Measurements from ENCODE around the gene RBM33.
"Not testable (repeated sequence)": the region's sequence is repeated elsewhere in the genome, so short reads cannot be mapped to it uniquely, and the experiment has no call there.

Gene RBM33

DNA sequence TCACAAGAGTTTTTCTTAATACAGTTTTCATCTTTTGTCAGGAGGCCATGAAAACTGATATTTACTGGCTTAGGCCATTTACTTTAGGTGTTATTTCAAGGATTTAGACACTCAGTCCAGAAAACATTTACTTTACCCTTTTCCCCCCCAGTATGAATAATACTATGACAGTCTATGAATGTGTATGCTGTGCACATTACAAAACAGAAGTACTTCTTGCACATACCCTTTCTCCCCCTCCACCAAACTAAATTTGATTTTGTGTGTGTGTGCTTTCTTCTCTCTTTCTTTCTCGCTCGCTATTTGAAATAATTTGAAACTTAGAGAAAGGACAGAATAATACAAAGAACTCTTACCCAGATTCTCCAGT is 41.3 kb downstream of the RBM33 start:
- DNase-seq = no peak
- Histone ChIP-seq H3F3A (ENCODE audit: insufficient read depth, low read length) (no peaks in the 10 kb centered on the region), H3K4me2 (ENCODE audit: low read depth, low read length) (no peak overlapping the region), H3K27ac (ENCODE audit: low read length) (no peak overlapping the region), H3K27me3 (replicated peaks; ENCODE audit: insufficient read depth, low read length) (no peaks in the 10 kb centered on the region), H3K9me2 (replicated peaks; ENCODE audit: insufficient read depth, low read length) (no peaks in the 10 kb centered on the region), H2AFZ (ENCODE audit: low read length) (no peak overlapping the region), H3K4me1 (ENCODE audit: low read length) (no peaks in the 10 kb centered on the region), H3K9me3 (replicated peaks; ENCODE audit: insufficient read depth, low read length) (no peaks in the 10 kb centered on the region), H3K36me3 (replicated peaks; ENCODE audit: insufficient read depth, low read length) (peaks cover 30% of the 10 kb centered on the region), H4K20me1 (ENCODE audit: insufficient read depth, low read length) (0 out of 2 replicates have a peak, but pooled peaks cover 3% of the 10 kb centered on the region), H3K9ac (ENCODE audit: low read length) (no peak overlapping the region), H3K4me3 (ENCODE audit: low read length) (no peak overlapping the region), H3K79me2 (ENCODE audit: low read length) (peaks cover 71% of the 10 kb centered on the region)
- no peak for TF ChIP-seq EZH2 (optimal IDR thresholded peaks at IDR 0.05; ENCODE audit: low read depth, low read length)
- TF ChIP-seq EZH2phosphoT487 (IDR thresholded peaks at IDR 0.05; ENCODE audit: low read length) = no peak
- TF ChIP-seq, protein P1, sequence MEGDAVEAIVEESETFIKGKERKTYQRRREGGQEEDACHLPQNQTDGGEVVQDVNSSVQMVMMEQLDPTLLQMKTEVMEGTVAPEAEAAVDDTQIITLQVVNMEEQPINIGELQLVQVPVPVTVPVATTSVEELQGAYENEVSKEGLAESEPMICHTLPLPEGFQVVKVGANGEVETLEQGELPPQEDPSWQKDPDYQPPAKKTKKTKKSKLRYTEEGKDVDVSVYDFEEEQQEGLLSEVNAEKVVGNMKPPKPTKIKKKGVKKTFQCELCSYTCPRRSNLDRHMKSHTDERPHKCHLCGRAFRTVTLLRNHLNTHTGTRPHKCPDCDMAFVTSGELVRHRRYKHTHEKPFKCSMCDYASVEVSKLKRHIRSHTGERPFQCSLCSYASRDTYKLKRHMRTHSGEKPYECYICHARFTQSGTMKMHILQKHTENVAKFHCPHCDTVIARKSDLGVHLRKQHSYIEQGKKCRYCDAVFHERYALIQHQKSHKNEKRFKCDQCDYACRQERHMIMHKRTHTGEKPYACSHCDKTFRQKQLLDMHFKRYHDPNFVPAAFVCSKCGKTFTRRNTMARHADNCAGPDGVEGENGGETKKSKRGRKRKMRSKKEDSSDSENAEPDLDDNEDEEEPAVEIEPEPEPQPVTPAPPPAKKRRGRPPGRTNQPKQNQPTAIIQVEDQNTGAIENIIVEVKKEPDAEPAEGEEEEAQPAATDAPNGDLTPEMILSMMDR (IDR thresholded peaks at IDR 0.05; ENCODE audit: low read length) = no peak

DNA sequence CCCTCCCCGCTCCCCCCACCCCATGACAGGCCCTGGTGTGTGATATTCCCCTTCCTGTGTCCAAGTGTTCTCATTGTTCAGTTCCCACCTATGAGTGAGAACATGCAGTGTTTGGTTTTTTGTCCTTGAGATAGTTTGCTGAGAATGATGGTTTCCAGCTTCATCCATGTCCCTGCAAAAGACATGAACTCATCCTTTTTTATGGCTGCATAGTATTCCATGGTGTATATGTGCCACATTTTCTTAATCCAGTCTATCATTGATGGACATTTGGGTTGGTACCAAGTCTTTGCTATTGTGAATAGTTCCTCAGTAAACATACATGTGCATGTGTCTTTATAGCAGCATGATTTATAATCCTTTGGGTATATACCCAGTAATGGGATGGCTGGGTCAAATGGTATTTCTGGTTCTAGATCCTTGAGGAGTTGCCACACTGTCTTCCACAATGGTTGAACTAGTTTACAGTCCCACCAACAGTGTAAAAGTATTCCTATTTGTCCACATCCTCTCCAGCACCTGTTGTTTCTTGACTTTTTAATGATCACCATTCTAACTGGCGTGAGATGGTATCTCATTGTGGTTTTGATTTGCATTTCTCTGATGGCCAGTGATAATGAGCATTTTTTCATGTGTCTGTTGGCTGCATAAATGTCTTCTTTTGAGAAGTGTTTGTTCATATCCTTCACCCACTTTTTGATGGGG is 42.3 kb downstream of the RBM33 start:
- H3K27ac ChIP-seq (ENCODE audit: low read length); H4K20me1 ChIP-seq (ENCODE audit: insufficient read depth, low read length); H3K4me3 ChIP-seq (ENCODE audit: low read length); H3K4me2 ChIP-seq (ENCODE audit: low read depth, low read length); H3K4me1 ChIP-seq (ENCODE audit: low read length); H3K27me3 ChIP-seq (replicated peaks; ENCODE audit: insufficient read depth, low read length); H2AFZ ChIP-seq (ENCODE audit: low read length); H3K9me2 ChIP-seq (replicated peaks; ENCODE audit: insufficient read depth, low read length); H3F3A ChIP-seq (ENCODE audit: insufficient read depth, low read length); H3K9ac ChIP-seq (ENCODE audit: low read length); DNase-seq; H3K9me3 ChIP-seq (replicated peaks; ENCODE audit: insufficient read depth, low read length): not testable (repeated sequence)
- H3K36me3 ChIP-seq (replicated peaks; ENCODE audit: insufficient read depth, low read length) = peaks cover 26% of the 10 kb centered on the region
- peaks cover 71% of the 10 kb centered on the region for H3K79me2 ChIP-seq (ENCODE audit: low read length)

DNA sequence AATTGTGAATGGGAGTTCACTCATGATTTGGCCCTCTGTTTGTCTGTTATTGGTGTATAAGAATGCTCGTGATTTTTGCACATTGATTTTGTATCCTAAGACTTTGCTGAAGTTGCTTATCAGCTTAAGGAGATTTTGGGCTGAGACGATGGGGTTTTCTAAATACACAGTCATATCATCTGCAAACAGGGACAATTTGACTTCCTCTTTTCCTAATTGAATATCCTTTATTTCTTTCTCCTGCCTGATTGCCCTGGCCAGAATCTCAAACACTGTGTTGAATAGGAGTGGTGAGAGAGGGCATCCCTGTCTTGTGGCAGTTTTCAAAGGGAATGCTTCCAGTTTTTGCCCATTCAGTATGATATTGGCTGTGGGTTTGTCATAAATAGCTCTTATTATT is 43.8 kb downstream of the RBM33 start:
- not testable (repeated sequence) for H3K4me1 ChIP-seq (ENCODE audit: low read length); H3K9ac ChIP-seq (ENCODE audit: low read length); H3K27me3 ChIP-seq (replicated peaks; ENCODE audit: insufficient read depth, low read length); H2AFZ ChIP-seq (ENCODE audit: low read length); DNase-seq; H3K9me3 ChIP-seq (replicated peaks; ENCODE audit: insufficient read depth, low read length); H3K27ac ChIP-seq (ENCODE audit: low read length); H3K4me3 ChIP-seq (ENCODE audit: low read length); H3K4me2 ChIP-seq (ENCODE audit: low read depth, low read length); H3F3A ChIP-seq (ENCODE audit: insufficient read depth, low read length); H3K9me2 ChIP-seq (replicated peaks; ENCODE audit: insufficient read depth, low read length); H4K20me1 ChIP-seq (ENCODE audit: insufficient read depth, low read length)
- peaks cover 71% of the 10 kb centered on the region for H3K79me2 ChIP-seq (ENCODE audit: low read length)
- peaks cover 15% of the 10 kb centered on the region; the same call in 1 of the 2 replicates for H3K36me3 ChIP-seq (replicated peaks; ENCODE audit: insufficient read depth, low read length)

DNA sequence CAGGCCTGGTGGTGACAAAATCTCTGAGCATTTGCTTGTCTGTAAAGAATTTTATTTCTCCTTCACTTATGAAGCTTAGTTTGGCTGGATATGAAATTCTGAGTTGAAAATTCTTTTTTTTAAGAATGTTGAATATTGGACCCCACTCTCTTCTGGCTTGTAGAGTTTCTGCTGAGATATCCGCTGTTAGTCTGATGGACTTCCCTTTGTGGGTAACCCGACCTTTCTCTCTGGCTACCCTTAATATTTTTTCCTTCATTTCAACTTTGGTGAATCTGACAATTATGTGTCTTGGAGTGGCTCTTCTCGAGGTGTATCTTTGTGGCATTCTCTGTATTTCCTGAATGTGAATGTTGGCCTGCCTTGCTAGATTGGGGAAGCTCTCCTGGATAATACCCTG is 46.2 kb downstream of the RBM33 start:
- H3K36me3 ChIP-seq (replicated peaks; ENCODE audit: insufficient read depth, low read length); H3K9ac ChIP-seq (ENCODE audit: low read length); H3K9me3 ChIP-seq (replicated peaks; ENCODE audit: insufficient read depth, low read length); H3K4me1 ChIP-seq (ENCODE audit: low read length); H3K4me3 ChIP-seq (ENCODE audit: low read length); H3K27ac ChIP-seq (ENCODE audit: low read length); H3K4me2 ChIP-seq (ENCODE audit: low read depth, low read length); H3K9me2 ChIP-seq (replicated peaks; ENCODE audit: insufficient read depth, low read length); H3F3A ChIP-seq (ENCODE audit: insufficient read depth, low read length); H3K27me3 ChIP-seq (replicated peaks; ENCODE audit: insufficient read depth, low read length); H2AFZ ChIP-seq (ENCODE audit: low read length); DNase-seq: not testable (repeated sequence)
- peaks cover 15% of the 10 kb centered on the region for H4K20me1 ChIP-seq (ENCODE audit: insufficient read depth, low read length)
- H3K79me2 ChIP-seq (ENCODE audit: low read length) = peaks cover 71% of the 10 kb centered on the region

DNA sequence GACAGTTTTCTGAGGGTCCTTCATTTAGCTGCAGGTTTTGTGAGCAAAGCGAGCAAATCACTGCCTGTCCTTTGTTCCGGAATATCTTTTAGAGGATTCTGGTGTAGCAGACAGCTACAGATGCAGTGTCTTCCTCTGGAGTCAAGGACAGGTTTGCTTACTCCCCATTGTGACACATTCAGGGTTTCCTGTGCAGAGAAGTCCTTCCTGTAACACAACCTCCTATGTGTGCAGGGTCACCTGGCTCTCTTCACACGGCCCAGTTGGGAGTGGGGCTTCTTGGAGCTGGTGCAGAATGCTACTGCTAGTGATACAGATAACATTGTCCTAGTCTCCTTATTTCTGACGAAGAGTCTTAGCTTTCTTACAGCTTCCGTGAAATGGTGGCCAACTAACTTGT is 47.9 kb downstream of the RBM33 start:
- Histone ChIP-seq H3F3A (ENCODE audit: insufficient read depth, low read length) (no peaks in the 10 kb centered on the region), H3K9ac (ENCODE audit: low read length) (no peak overlapping the region), H3K4me1 (ENCODE audit: low read length) (no peaks in the 10 kb centered on the region), H4K20me1 (ENCODE audit: insufficient read depth, low read length) (peaks cover 21% of the 10 kb centered on the region), H3K9me2 (replicated peaks; ENCODE audit: insufficient read depth, low read length) (no peaks in the 10 kb centered on the region), H3K4me2 (ENCODE audit: low read depth, low read length) (no peak overlapping the region), H3K27ac (ENCODE audit: low read length) (no peak overlapping the region), H3K4me3 (ENCODE audit: low read length) (no peak overlapping the region), H2AFZ (ENCODE audit: low read length) (no peak overlapping the region), H3K79me2 (ENCODE audit: low read length) (peaks cover 81% of the 10 kb centered on the region), H3K27me3 (replicated peaks; ENCODE audit: insufficient read depth, low read length) (no peaks in the 10 kb centered on the region), H3K36me3 (replicated peaks; ENCODE audit: insufficient read depth, low read length) (no peaks in the 10 kb centered on the region), H3K9me3 (replicated peaks; ENCODE audit: insufficient read depth, low read length) (no peaks in the 10 kb centered on the region)
- no peak for DNase-seq
- TF ChIP-seq, protein P1 (IDR thresholded peaks at IDR 0.05; ENCODE audit: low read length) = no peak
- TF ChIP-seq EZH2phosphoT487 (IDR thresholded peaks at IDR 0.05; ENCODE audit: low read length) (no peak), EZH2 (optimal IDR thresholded peaks at IDR 0.05; ENCODE audit: low read depth, low read length) (no peak)
